Lower leg skin (tissue), 4 donors: ENCODE data around the gene RPA1. TPM values are rescaled to one million over a fixed set of nuclear protein-coding genes. Genes with fewer than 3 reads are reported as not detected.

Experiments
- DNase-seq, 2 donors: peaks; one replicate each; pipeline ENCODE4 v3.0.0-alpha.2; 2019; ENCODE audit warnings: low spot score in 2 of 2
- H3K4me3 ChIP-seq: fragments of 200-600 bp; sonication (generic); 2 replicates; pipeline ENCODE4 v1.5.1; 2017; ENCODE audit warnings: mild to moderate bottlenecking, low read depth; ENCODE audit not compliant: poor library complexity, severe bottlenecking
- CTCF ChIP-seq, 3 donors: fragments of 450-650 bp; IDR thresholded peaks; one replicate each; pipeline ENCODE4 v1.5.1; 2016; ENCODE audit warnings: antibody characterized with exemption in 3 of 3, mild to moderate bottlenecking in 3 of 3, moderate library complexity in 2 of 3
- POLR2A ChIP-seq, 2 donors: fragments of 450-650 bp; IDR thresholded peaks; one replicate each; pipeline ENCODE4 v1.6.1; 2016 to 2017; ENCODE audit warnings: antibody characterized with exemption in 2 of 2, mild to moderate bottlenecking in 1 of 2, moderate library complexity in 1 of 2
- WGBS, 2 donors: methylation state at CpG; one replicate each; pipeline ENCODE4 v1.1.5; 2018; 5-methylcytosine and 5-hydroxymethylcytosine counted together
- intact Hi-C: fragments of 100-400 bp; cut with DNase I; formaldehyde crosslinking; loops from one replicate; pipeline ENCODE4 v1.15.0; 2023; ENCODE audit warnings: low total_unique reads
- total RNA-seq, 4 donors: library from RNA; depleted of rRNA; stranded (reverse); fragments of >200 nt; gene quantifications; one replicate each; pipeline ENCODE4 v1.1.0, GENCODE V29; 2016

The RPA1 gene
- total RNA-seq, 4 donors from 2014 or later = 21.0 to 31.5 (median 26.9) TPM

DNA sequence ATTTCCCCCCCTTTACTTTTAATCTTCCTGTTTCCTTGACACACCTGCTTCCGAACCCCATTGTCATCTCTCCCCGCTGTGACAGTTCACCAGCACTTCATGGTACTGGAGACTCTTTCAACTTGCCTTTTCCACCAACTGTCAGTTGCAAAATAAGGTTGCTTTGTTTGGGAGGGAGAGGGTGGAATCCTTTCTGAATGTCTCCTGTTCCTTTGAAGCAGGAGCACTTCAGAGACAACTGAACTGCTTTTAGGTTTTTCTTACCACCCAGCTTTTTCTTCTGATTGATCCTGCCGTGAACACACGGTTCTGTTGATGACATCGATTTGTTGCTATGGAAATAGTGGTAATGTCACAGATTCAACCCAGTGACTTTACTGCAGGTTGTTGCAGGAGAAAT is 42.0 kb downstream of the RPA1 start:
- TF ChIP-seq POLR2A (IDR thresholded peaks at IDR 0.05) (no peak), CTCF (IDR thresholded peaks at IDR 0.05) (no peak)

GRCh38 chr17:1872254-1872653 is 42.4 kb downstream of the RPA1 start:
- TF ChIP-seq CTCF (IDR thresholded peaks at IDR 0.05) = no peak
- TF ChIP-seq POLR2A (IDR thresholded peaks at IDR 0.05) = no peak
- DNase-seq = no peak
- WGBS, 2 donors = 92 to 95% methylated on average over 12 of the region's 12 CpGs
- no peak overlapping the region for H3K4me3 ChIP-seq
- intact Hi-C loops = loop anchor here (10.0 kb wide), 1 partner anchor 147 kb away; the partner anchor contains the start of gene WDR81

More for the DNA sequence above, 42.0 kb downstream of the RPA1 start:
- WGBS, 2 donors = 69% methylated on average over 5 of the region's 5 CpGs
- intact Hi-C loops = loop anchor here (10.0 kb wide), 1 partner anchor 147 kb away; the partner anchor contains the start of gene WDR81
- H3K4me3 ChIP-seq = no peak overlapping the region
- DNase-seq = no peak

DNA sequence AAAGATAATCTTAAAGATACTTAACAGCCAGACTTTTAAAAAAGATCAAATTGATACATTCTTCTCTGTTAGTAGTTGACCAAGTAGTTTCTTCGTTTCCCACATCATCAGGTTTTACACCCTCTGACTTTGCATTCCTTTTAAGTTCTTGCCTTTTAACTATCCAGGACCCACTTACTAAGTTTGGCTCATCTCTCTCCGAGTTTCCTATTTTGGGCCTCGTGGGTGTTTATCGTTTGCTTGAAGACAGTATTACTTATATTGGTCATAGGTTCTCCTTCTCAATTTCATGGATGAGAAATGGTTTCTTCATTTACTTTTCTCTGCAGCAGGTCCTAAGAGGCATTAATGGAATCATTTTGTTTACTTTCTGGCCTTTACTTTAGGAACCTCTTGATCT is 43.2 kb downstream of the RPA1 start:
- DNase-seq = no peak
- intact Hi-C loops = loop anchor here (10.0 kb wide), 1 partner anchor 148 kb away; the partner anchor contains the start of gene WDR81
- no peak for TF ChIP-seq POLR2A (IDR thresholded peaks at IDR 0.05)
- no peak overlapping the region for H3K4me3 ChIP-seq
- WGBS, 2 donors = 86 to 89% methylated on average over 4 of the region's 4 CpGs

- intact Hi-C loops = loop anchor here (10.0 kb wide), 1 partner anchor 149 kb away; the partner anchor contains the start of gene WDR81
- DNase-seq = no peak
- TF ChIP-seq POLR2A (IDR thresholded peaks at IDR 0.05) (no peak), CTCF (IDR thresholded peaks at IDR 0.05) (no peak)
- H3K4me3 ChIP-seq = no peak overlapping the region
- WGBS, 2 donors = 94% methylated on average over 9 of the region's 9 CpGs
These were observed 43.6 kb downstream of the RPA1 start for GRCh38 chr17:1873418-1873817.

DNA sequence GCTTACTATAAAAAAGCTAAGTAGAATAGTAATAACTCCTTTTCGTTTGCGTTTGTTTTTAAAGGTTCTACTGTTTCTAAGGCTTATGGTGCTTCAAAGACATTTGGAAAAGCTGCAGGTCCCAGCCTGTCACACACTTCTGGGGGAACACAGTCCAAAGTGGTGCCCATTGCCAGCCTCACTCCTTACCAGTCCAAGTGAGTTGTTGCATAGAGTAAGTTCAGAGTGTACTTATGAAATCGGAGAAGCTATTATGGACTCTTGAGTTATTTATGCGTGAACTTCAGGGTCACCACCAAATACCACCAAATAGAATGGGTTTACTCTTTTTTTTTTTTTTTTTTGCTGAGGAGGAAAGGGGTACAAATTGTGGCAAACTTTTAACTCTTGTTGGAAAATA is 45.8 kb downstream of the RPA1 start:
- no peak for DNase-seq
- H3K4me3 ChIP-seq = no peak overlapping the region
- intact Hi-C loops = loop anchor here (10.0 kb wide), 1 partner anchor 151 kb away; the partner anchor contains the start of gene WDR81
- no peak for TF ChIP-seq POLR2A (IDR thresholded peaks at IDR 0.05)
- TF ChIP-seq CTCF (IDR thresholded peaks at IDR 0.05) = no peak
- WGBS, 2 donors = 87 to 89% methylated on average over 4 of the region's 4 CpGs

- DNase-seq = no peak
- intact Hi-C loops = loop anchor here (10.0 kb wide), 1 partner anchor 154 kb away; the partner anchor contains the start of gene WDR81
- no peak overlapping the region for H3K4me3 ChIP-seq
- 84 to 87% methylated on average over 17 of the region's 17 CpGs for WGBS, 2 donors
- TF ChIP-seq CTCF (IDR thresholded peaks at IDR 0.05) (no peak), POLR2A (IDR thresholded peaks at IDR 0.05) (no peak)
These were observed 48.8 kb downstream of the RPA1 start for GRCh38 chr17:1878419-1879121.
